CD8-positive, alpha-beta memory T cell (primary cell): Measurements from ENCODE around the gene DTNB. TPM values are rescaled to one million over a fixed set of nuclear protein-coding genes. Genes with fewer than 3 reads are reported as not detected.
"Not testable (repeated sequence)": the region's sequence is repeated elsewhere in the genome, so short reads cannot be mapped to it uniquely, and the experiment has no call there.

ENCODE experiments used
- CTCF ChIA-PET: fragments of 350-600 bp; sonication (Branson Sonifier 250); formaldehyde crosslinking; loops from one replicate; lab custom pipeline; 2021; ENCODE audit warnings: antibody characterized with exemption; lab: Charles Lee
- POLR2A ChIA-PET: fragments of 350-600 bp; sonication (Branson Sonifier 250); formaldehyde crosslinking; loops from one replicate; lab custom pipeline; 2021; ENCODE audit warnings: antibody characterized with exemption; lab: Charles Lee
- DNase-seq, 5 donors: peaks; one replicate each; pipeline versions ENCODE4 v3.0.0 to v3.0.0-alpha.2; 2020 to 2022; ENCODE audit warnings: mixed read lengths in 1 of 5
- H3K27ac ChIP-seq: one replicate; pipeline ENCODE4 v1.7.0; 2013; ENCODE audit warnings: low read depth, mild to moderate bottlenecking, low read length, moderate library complexity
- H3K27me3 ChIP-seq: 2 replicates; pipeline ENCODE4 v1.7.0; 2013; ENCODE audit warnings: low read length, mild to moderate bottlenecking; ENCODE audit not compliant: insufficient read depth, poor library complexity, severe bottlenecking
- H3K36me3 ChIP-seq: 2 replicates; pipeline ENCODE4 v1.7.0; 2013; ENCODE audit warnings: mild to moderate bottlenecking, low read length, moderate library complexity; ENCODE audit not compliant: insufficient read depth
- H3K4me1 ChIP-seq: 2 replicates; pipeline ENCODE4 v1.7.0; 2013; ENCODE audit warnings: mild to moderate bottlenecking, low read length, moderate library complexity; ENCODE audit not compliant: insufficient read depth
- H3K4me3 ChIP-seq: 2 replicates; pipeline ENCODE4 v1.7.0; 2013; ENCODE audit warnings: mild to moderate bottlenecking, low read length
- H3K9me3 ChIP-seq: 2 replicates; pipeline ENCODE4 v1.7.0; 2013; ENCODE audit warnings: mild to moderate bottlenecking, low read length
- H3K27ac Mint-ChIP-seq, 8 donors: one replicate each; pipeline ENCODE4 v1.8.0; 2020 to 2021; ENCODE audit warnings: mixed read lengths in 8 of 8, mild to moderate bottlenecking in 6 of 8, inconsistent platforms in 3 of 8, moderate library complexity in 3 of 8
- H3K27me3 Mint-ChIP-seq, 2 donors: one replicate each; pipeline ENCODE4 v1.8.0; 2020 to 2021; ENCODE audit warnings: mixed read lengths in 2 of 2, mild to moderate bottlenecking in 1 of 2, moderate library complexity in 1 of 2
- H3K36me3 Mint-ChIP-seq, 3 donors: one replicate each; pipeline ENCODE4 v1.8.0; 2020 to 2021; ENCODE audit warnings: mixed read lengths in 3 of 3, inconsistent platforms in 1 of 3, mild to moderate bottlenecking in 1 of 3
- H3K4me1 Mint-ChIP-seq, 3 donors: one replicate each; pipeline ENCODE4 v1.8.0; 2020 to 2021; ENCODE audit warnings: mixed read lengths in 3 of 3, inconsistent platforms in 1 of 3, mild to moderate bottlenecking in 1 of 3
- H3K4me3 Mint-ChIP-seq, 7 donors: one replicate each; pipeline ENCODE4 v1.8.0; 2020 to 2021; ENCODE audit warnings: mixed read lengths in 7 of 7, mild to moderate bottlenecking in 6 of 7, moderate library complexity in 4 of 7, inconsistent platforms in 2 of 7
- H3K9me3 Mint-ChIP-seq, 5 donors: one replicate each; pipeline ENCODE4 v1.8.0; 2020 to 2022; ENCODE audit warnings: mixed read lengths in 5 of 5, mild to moderate bottlenecking in 3 of 5, moderate library complexity in 2 of 5, inconsistent platforms in 1 of 5
- polyA plus RNA-seq: library from polyadenylated mRNA; unstranded; fragments of 300-500 nt; fragmentation: Illumina TruSeq; gene quantifications from one replicate; pipeline ENCODE4 v1.2.3, GENCODE V29; 2021
- total RNA-seq, 2 experiments: library from RNA; stranded (reverse); gene quantifications; one replicate each; pipeline ENCODE4 v1.2.3, GENCODE V29; 2021

DTNB gene
- total and polyA plus RNA-seq, 3 experiments from 2014 or later = 15.2 to 19.4 (median 16.8) TPM

DNA sequence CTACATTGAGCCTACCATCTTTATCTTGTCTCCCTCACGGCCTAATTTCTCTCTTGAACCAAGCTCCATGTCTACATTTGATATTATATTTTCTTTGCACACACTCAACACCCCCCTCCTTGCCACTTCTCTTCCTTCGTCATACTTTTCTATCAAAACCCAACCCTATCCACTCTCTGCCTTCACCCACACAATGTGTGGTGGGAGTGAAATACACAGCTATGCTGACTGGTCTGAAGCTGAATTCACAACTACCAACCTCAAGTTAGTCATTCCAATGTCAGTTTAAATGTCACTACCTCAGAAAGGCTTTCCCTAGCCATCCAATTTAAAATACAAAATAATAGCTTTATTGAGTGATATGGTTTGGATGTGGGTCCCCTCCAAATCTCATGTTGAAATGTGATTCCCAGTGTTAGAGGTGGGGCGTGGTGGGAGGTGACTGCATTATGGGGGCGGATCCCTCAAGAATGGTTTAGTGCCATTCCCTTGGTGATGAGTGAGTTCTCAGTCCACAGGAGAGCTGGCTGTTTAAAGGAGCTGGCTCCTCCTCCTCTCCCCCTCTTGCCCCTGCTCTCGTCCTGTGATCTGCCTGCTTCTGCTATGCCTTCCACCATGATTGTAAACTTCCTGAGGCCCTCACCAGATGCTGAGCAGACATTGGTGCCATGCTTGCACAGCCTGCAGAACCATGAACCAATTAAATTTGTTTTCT is 112.1 kb downstream of the DTNB start:
- ChIA-PET POLR2A (interaction anchor here (0.6 kb wide), 1 partner anchor 22 kb away, joined by 11 read pairs; no protein-coding TSS in a partner anchor), CTCF (no interaction called here)
- Mint-ChIP-seq H3K36me3 (peaks cover 0 to 4% (median 0%) of the 10 kb centered on the region in 3 donors), H3K4me1 (peaks cover 21 to 27% (median 26%) of the 10 kb centered on the region in 3 donors), H3K27me3 (no peaks in the 10 kb centered on the region), H3K9me3 (no peaks in the 10 kb centered on the region), H3K4me3 (peak overlapping the region in 1 of 7 donors; percentile 31), H3K27ac (peak overlapping the region in 4 of 8 donors; percentile 5 to 77 (median 40))
- Histone ChIP-seq H3K4me3 (no peak overlapping the region), H3K9me3 (no peaks in the 10 kb centered on the region), H3K36me3 (no peaks in the 10 kb centered on the region), H3K27me3 (no peaks in the 10 kb centered on the region), H3K27ac (no peak overlapping the region), H3K4me1 (peaks cover 14% of the 10 kb centered on the region)
- DNase-seq = no peak

DNA sequence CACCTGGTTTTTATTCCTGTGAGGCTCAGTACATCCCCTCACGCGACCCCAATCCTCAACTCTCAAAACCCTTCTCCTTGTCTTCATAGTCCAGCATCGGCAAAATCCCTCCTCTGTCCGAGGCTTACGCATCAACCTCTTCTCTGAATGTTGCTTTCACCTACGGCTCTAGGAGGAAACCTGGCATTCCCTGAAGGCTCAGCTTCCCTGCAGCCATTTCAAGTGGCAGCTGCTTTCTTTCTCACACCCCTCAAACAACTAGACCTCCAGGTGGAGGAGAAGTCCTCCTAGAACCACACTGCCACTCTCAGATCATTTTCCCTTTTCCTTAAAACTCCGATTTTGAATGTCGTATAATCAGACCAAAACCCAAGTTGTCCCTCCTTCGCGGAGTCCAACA is 114.2 kb downstream of the DTNB start:
- no peak for DNase-seq
- ChIA-PET POLR2A (no interaction called here), CTCF (no interaction called here)
- no peaks in the 10 kb centered on the region for H3K36me3 ChIP-seq
- peaks cover 21 to 27% (median 26%) of the 10 kb centered on the region in 3 donors for H3K4me1 Mint-ChIP-seq
- peak overlapping the region in 1 of 7 donors; percentile 30 for H3K4me3 Mint-ChIP-seq
- H3K4me3 ChIP-seq = no peak overlapping the region
- H3K27ac Mint-ChIP-seq = peak overlapping the region in 3 of 8 donors; percentile 36 to 82 (median 54)
- no peaks in the 10 kb centered on the region for H3K27me3 ChIP-seq
- H3K36me3 Mint-ChIP-seq = peaks cover 0 to 4% (median 0%) of the 10 kb centered on the region in 3 donors
- H3K4me1 ChIP-seq = peaks cover 14% of the 10 kb centered on the region
- no peaks in the 10 kb centered on the region for H3K9me3 Mint-ChIP-seq
- no peaks in the 10 kb centered on the region for H3K27me3 Mint-ChIP-seq
- no peaks in the 10 kb centered on the region for H3K9me3 ChIP-seq
- H3K27ac ChIP-seq = no peak overlapping the region

DNA sequence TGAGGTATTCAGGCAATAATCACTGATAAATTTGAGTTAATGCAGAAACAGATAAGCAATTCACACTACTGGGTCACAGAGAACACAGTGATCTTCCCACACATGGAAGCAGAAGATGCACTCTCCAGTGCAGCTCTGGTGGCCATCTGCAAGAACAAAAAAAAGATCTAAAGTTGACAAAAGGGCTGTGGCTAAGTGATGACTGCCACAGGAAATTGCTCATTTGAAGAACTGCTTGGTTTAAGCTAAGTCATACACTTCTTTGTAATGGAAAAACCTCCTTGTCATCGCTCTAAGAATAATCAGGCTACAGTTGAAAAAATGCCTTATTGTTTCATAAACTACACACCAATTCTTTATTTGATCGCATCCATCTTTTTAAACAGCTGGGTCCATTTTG is 115.1 kb downstream of the DTNB start:
- Histone ChIP-seq H3K9me3 (no peaks in the 10 kb centered on the region), H3K4me1 (peaks cover 14% of the 10 kb centered on the region), H3K36me3 (no peaks in the 10 kb centered on the region), H3K27ac (no peak overlapping the region), H3K4me3 (no peak overlapping the region), H3K27me3 (no peaks in the 10 kb centered on the region)
- POLR2A ChIA-PET = no interaction called here
- Mint-ChIP-seq H3K9me3 (no peaks in the 10 kb centered on the region), H3K4me1 (peaks cover 21 to 27% (median 26%) of the 10 kb centered on the region in 3 donors), H3K36me3 (peaks cover 0 to 4% (median 1%) of the 10 kb centered on the region in 3 donors), H3K27ac (peak overlapping the region in 6 of 8 donors; percentile 18 to 80 (median 52)), H3K4me3 (no peak overlapping the region), H3K27me3 (no peaks in the 10 kb centered on the region)
- DNase-seq = peak in 3 of 5 donors; percentile 9 to 52 (median 23)
- CTCF ChIA-PET = no interaction called here

DNA sequence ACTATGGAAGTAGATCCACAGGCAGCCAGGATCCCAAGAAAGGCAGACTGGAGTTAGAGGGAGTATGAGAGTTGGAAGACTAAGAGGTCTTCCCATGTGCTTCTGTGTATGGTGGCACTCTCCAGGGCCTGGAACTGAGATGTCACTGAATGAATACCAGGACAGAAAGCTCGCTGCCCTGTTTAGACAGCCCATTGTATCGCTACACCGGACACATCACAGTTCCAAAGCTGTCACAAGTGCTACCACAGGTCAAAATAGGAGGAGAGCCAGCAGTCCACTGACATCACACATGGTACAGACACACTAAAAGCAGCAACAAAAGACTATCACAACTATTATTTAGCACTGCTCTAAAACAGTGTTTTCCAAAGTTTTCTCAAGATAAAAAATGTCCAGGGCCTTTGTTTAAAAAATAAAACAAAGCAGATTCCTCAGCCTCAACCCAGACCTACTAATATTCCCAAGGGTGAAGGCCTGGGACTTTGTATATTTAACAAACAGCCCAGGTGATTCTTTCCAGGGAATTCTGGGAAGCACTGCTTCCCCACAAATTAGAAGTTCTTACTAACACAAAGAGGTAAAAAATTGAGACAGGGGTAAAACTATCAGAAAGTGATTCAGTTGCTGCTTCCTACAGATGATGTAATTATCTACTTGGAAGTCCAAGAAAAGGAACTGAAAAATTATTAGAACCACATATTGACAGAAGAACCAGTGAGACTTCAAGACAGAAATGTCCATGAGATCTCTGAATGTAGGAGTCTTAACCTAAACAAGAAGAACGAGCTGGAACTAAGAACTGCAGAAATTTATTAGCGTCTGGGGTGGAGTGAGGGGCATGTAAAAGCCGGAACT is 116.0 kb downstream of the DTNB start:
- peaks cover 14% of the 10 kb centered on the region for H3K4me1 ChIP-seq
- Mint-ChIP-seq H3K36me3 (peaks cover 0 to 4% (median 1%) of the 10 kb centered on the region in 3 donors), H3K27ac (peak overlapping the region in 3 of 8 donors; percentile 18 to 54 (median 36)), H3K27me3 (peaks cover 0 to under 1% of the 10 kb centered on the region in 2 donors), H3K9me3 (no peaks in the 10 kb centered on the region), H3K4me1 (peaks cover 21 to 27% (median 26%) of the 10 kb centered on the region in 3 donors), H3K4me3 (no peak overlapping the region)
- no peak for DNase-seq
- no peak overlapping the region for H3K27ac ChIP-seq
- CTCF ChIA-PET = interaction anchor here (1.1 kb wide), 1 partner anchor 49 kb away, joined by 3 read pairs; no protein-coding TSS in a partner anchor
- H3K9me3 ChIP-seq = no peaks in the 10 kb centered on the region
- POLR2A ChIA-PET = no interaction called here
- no peaks in the 10 kb centered on the region for H3K27me3 ChIP-seq
- no peaks in the 10 kb centered on the region for H3K36me3 ChIP-seq
- H3K4me3 ChIP-seq = no peak overlapping the region

DNA sequence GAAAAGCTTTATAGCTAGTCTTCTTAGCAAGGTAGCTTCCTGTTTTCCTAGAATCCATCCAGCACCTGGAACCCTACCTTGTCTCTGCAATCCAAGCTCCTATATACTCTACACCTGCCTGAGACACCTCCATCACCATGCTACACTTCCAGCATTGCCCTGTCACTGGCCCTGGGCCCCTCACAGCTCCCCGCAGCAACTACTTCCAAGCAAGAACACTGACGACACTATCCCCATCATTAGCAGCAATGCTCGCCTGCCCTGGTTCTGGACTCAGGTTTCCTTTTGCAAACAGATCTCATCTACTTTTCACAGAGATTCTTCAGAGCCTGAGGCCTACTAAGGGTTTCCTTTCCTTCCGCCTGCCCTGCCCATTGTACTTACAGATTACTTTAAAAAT is 121.1 kb downstream of the DTNB start:
- H3K36me3 Mint-ChIP-seq = peaks cover 1 to 5% (median 5%) of the 10 kb centered on the region in 3 donors
- ChIA-PET CTCF (no interaction called here), POLR2A (no interaction called here)
- H3K27ac Mint-ChIP-seq = no peak overlapping the region
- no peak overlapping the region for H3K4me3 Mint-ChIP-seq
- no peaks in the 10 kb centered on the region for H3K27me3 ChIP-seq
- no peak overlapping the region for H3K27ac ChIP-seq
- H3K4me3 ChIP-seq = no peak overlapping the region
- no peaks in the 10 kb centered on the region for H3K4me1 ChIP-seq
- H3K27me3 Mint-ChIP-seq = peaks cover 0 to 1% of the 10 kb centered on the region in 2 donors
- H3K36me3 ChIP-seq = no peaks in the 10 kb centered on the region
- H3K9me3 Mint-ChIP-seq = no peaks in the 10 kb centered on the region
- peaks cover 0 to 4% (median 0%) of the 10 kb centered on the region in 3 donors for H3K4me1 Mint-ChIP-seq
- H3K9me3 ChIP-seq = no peaks in the 10 kb centered on the region
- no peak for DNase-seq

DNA sequence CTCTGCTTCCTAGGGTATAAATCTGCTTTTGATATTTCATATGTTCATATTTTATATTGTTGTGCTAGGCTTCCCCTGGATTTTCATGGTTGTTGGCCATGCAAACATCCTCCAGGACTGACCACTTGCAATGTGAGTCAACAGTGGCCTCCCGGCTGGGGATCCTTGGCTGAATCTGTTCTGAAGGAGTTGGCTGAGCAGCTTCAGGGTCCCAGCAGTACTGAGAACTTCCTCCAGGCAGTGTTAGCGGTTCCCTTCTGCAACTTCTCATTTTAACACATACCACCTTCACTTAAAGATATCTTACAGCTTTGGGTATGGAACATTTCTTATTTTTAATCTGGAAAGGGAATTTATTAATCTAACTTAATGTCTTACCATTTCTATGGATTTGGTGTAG is 122.1 kb downstream of the DTNB start:
- Histone ChIP-seq H3K9me3 (no peaks in the 10 kb centered on the region), H3K4me1 (no peaks in the 10 kb centered on the region), H3K36me3 (no peaks in the 10 kb centered on the region), H3K4me3 (no peak overlapping the region), H3K27ac (no peak overlapping the region), H3K27me3 (no peaks in the 10 kb centered on the region)
- CTCF ChIA-PET = no interaction called here
- Mint-ChIP-seq H3K4me3 (no peak overlapping the region), H3K27me3 (peaks cover 0 to 1% of the 10 kb centered on the region in 2 donors), H3K27ac (no peak overlapping the region), H3K36me3 (peaks cover 1 to 5% (median 5%) of the 10 kb centered on the region in 3 donors), H3K4me1 (no peaks in the 10 kb centered on the region), H3K9me3 (no peaks in the 10 kb centered on the region)
- no peak for DNase-seq
- POLR2A ChIA-PET = no interaction called here

DNA sequence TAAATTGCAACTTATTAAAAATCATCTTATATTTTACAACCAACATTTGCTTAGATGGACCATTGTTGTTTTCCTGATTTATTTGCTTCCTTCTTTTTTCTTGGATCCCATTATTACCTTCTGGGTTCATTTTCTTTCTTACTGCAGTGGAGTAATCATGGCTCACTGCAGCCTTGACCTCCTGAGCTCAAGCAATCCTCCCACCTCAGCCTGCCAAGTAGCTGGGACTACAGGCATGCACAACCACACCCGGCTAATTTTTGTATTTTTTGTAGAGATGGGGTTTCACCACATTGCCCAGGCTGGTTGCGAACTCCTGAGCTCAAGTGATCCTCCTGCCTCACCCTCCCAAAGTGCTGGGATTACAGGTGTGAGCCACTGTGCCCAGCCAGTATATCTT is 123.8 kb downstream of the DTNB start:
- H3K27ac Mint-ChIP-seq, H3K4me3 Mint-ChIP-seq, H3K36me3 ChIP-seq, POLR2A ChIA-PET, DNase-seq, H3K4me1 Mint-ChIP-seq, H3K4me3 ChIP-seq, H3K27me3 Mint-ChIP-seq, H3K4me1 ChIP-seq, H3K27ac ChIP-seq, H3K36me3 Mint-ChIP-seq, H3K9me3 ChIP-seq, CTCF ChIA-PET, H3K9me3 Mint-ChIP-seq, H3K27me3 ChIP-seq: not testable (repeated sequence)

DNA sequence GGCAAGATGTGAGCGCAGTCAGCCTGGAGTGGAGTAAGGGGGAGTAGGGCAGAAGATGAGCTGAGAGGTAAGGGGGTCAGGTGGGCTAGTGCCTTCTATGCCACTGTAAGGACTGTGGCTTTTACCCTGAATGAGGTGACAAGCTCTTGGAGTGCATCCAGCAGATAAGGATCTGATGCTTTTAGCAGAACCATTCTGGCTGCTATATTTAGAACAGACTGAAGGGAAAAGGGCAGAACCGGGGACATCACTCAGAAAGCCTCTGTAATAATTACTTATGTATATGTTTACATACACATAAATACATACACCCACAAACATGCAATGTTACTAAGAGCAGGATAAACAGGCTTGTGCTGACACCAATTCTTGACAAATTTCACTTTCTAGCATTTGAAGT is 124.8 kb downstream of the DTNB start:
- no peaks in the 10 kb centered on the region for H3K4me1 ChIP-seq
- Mint-ChIP-seq H3K4me3 (no peak overlapping the region), H3K4me1 (no peaks in the 10 kb centered on the region), H3K9me3 (no peaks in the 10 kb centered on the region), H3K27me3 (peaks cover 0 to 1% of the 10 kb centered on the region in 2 donors), H3K36me3 (peaks cover 1 to 5% (median 4%) of the 10 kb centered on the region in 3 donors), H3K27ac (no peak overlapping the region)
- DNase-seq = no peak
- H3K4me3 ChIP-seq = no peak overlapping the region
- POLR2A ChIA-PET = no interaction called here
- no peaks in the 10 kb centered on the region for H3K9me3 ChIP-seq
- H3K27me3 ChIP-seq = no peaks in the 10 kb centered on the region
- no peak overlapping the region for H3K27ac ChIP-seq
- no peaks in the 10 kb centered on the region for H3K36me3 ChIP-seq
- CTCF ChIA-PET = no interaction called here
